ENCODE measurements around the gene PARP3. TPM values are rescaled to one million over a fixed set of nuclear protein-coding genes. Genes with fewer than 3 reads are reported as not detected.

The PARP3 gene
- total and polyA plus RNA-seq, 10 donors = 8.2 to 34.2 (median 24.7) TPM

DNA sequence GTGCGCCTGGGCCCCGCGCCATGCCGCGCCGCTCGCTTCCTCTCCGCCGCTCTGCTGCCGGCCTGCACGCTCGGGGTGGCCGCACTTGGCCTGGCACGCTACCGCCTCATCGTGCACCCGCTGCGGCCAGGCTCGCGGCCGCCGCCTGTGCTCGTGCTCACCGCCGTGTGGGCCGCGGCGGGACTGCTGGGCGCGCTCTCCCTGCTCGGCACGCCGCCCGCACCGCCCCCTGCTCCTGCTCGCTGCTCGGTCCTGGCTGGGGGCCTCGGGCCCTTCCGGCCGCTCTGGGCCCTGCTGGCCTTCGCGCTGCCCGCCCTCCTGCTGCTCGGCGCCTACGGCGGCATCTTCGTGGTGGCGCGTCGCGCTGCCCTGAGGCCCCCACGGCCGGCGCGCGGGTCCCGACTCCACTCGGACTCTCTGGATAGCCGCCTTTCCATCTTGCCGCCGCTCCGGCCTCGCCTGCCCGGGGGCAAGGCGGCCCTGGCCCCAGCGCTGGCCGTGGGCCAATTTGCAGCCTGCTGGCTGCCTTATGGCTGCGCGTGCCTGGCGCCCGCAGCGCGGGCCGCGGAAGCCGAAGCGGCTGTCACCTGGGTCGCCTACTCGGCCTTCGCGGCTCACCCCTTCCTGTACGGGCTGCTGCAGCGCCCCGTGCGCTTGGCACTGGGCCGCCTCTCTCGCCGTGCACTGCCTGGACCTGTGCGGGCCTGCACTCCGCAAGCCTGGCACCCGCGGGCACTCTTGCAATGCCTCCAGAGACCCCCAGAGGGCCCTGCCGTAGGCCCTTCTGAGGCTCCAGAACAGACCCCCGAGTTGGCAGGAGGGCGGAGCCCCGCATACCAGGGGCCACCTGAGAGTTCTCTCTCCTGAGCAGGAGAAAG lies 14.0 kb downstream of the PARP3 start:
- DNase-seq = no peak

DNA sequence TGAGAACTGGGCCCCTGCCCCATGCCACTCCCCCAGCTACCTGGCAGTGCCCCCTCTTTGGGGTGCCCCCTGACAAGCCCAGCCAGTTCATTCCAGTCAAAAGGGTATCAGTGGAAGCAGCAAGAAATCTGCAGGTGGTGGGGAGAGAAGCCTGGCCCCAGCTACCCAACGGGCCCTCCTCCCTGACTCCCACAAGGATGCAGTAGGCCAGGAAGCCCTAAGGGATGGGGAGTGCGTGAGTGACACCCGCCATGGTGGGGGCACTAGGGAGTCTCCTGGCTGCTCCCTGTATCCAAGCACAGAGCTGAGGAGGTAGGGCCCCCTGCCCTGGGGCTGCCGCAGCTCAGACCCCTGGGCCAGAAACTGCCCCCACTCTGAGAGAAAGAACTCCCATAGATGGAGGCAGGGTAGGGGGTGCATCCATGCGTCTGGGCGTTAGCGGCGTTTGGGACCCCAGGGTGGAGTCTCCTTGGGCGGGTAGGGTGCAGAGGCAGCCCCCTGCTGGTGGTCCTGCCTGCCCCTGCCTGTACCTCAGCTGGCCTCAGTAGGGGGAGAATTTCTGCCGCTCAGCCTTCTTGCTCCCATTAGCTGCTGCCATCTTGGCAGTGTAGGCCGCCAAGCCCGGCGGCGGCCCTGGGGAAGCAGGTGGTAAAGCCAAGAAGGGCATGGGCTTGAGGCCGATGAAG lies 15.5 kb downstream of the PARP3 start:
- intact Hi-C loops (cut with DNase I; ENCODE audit: low total_unique reads) = no loop called here
- DNase-seq = no peak
- Histone ChIP-seq H3K4me1 (peaks cover 6 to 58% (median 29%) of the 10 kb centered on the region in 6 donors), H3K9me3 (no peaks in the 10 kb centered on the region), H3K36me3 (peaks cover 0 to 34% (median 0%) of the 10 kb centered on the region in 6 donors), H3K27me3 (replicated peaks in 1 of 7) (peaks cover 0 to 46% (median 15%) of the 10 kb centered on the region in 7 donors), H3K27ac (no peak overlapping the region), H3K4me3 (no peak overlapping the region)
- TF ChIP-seq POLR2AphosphoS5 (IDR thresholded peaks at IDR 0.05) = no peak
- no peak for TF ChIP-seq POLR2A (IDR thresholded peaks at IDR 0.05)
- TF ChIP-seq, protein P1, sequence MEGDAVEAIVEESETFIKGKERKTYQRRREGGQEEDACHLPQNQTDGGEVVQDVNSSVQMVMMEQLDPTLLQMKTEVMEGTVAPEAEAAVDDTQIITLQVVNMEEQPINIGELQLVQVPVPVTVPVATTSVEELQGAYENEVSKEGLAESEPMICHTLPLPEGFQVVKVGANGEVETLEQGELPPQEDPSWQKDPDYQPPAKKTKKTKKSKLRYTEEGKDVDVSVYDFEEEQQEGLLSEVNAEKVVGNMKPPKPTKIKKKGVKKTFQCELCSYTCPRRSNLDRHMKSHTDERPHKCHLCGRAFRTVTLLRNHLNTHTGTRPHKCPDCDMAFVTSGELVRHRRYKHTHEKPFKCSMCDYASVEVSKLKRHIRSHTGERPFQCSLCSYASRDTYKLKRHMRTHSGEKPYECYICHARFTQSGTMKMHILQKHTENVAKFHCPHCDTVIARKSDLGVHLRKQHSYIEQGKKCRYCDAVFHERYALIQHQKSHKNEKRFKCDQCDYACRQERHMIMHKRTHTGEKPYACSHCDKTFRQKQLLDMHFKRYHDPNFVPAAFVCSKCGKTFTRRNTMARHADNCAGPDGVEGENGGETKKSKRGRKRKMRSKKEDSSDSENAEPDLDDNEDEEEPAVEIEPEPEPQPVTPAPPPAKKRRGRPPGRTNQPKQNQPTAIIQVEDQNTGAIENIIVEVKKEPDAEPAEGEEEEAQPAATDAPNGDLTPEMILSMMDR (IDR thresholded peaks at IDR 0.05 in 8 of 11, conservative IDR thresholded peaks at IDR 0.05 in 3 of 11) = no peak
- 90 to 96% (median 94%) methylated on average over 9 to 15 of the region's 15 CpGs for WGBS, 5 donors

More for the DNA sequence above, 14.0 kb downstream of the PARP3 start:
- intact Hi-C loops (cut with DNase I; ENCODE audit: low total_unique reads) = no loop called here
- Histone ChIP-seq H3K36me3 (peaks cover 0 to 34% (median 0%) of the 10 kb centered on the region in 6 donors), H3K27ac (peak overlapping the region in 6 of 8 donors; percentile 54 to 79 (median 70)), H3K27me3 (replicated peaks in 1 of 7) (peaks cover 0 to 46% (median 15%) of the 10 kb centered on the region in 7 donors), H3K9me3 (no peaks in the 10 kb centered on the region), H3K4me3 (peak overlapping the region; percentile 25 to 68 (median 38)), H3K4me1 (peaks cover 6 to 43% (median 22%) of the 10 kb centered on the region in 6 donors)
- TF ChIP-seq POLR2A (IDR thresholded peaks at IDR 0.05) (no peak), POLR2AphosphoS5 (IDR thresholded peaks at IDR 0.05) (peak; percentile 23 to 66 (median 56))
- TF ChIP-seq, protein P1 (IDR thresholded peaks at IDR 0.05 in 8 of 11, conservative IDR thresholded peaks at IDR 0.05 in 3 of 11) = peak in 8 of 11 experiments; percentile 26 to 55 (median 44)
- 3 to 7% (median 5%) methylated on average over 23 to 97 of the region's 97 CpGs for WGBS, 5 donors

DNA sequence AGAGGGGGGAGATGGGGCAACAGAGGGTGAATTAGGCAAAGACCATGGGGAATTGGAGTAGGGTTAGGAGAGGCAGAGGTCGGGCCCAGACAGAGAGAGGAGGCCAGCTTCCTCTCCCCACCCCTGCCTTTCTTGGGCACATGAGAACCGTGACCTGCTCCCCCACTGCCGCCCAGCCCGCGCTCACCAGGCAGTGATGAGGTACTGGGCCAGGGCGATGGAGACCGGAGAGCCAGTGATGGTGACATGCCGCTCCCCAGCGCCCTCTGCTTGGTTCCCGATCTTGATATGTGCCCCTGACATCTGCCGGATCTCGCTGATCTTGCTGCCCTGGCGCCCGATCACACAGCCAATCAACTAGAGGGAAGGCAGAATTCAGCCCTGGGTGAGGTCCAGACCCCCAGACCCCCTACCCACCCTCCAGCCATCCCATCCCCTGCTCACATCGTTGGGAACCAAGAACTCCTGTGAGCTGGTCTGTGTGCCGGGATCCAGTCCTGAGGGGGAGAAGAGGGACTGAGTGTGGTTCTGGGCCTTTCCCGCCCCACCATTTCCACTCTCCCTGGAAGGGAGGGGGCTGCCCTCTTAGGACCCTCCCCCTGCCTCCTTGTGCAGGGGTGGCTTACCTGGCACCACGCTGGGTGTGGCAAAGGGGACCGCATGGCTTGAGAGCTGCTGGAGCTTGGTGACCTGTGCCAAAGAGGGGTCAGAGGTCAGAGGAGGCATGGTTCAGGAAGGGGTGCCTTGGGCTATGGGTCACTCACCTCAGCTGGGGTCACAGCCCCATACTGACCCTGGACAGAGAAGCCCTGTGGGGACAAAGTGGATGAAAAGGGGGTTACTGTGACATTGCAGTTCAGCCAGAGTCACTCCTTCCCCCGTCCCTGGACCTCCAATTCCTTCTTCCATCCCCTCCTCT lies 16.7 kb downstream of the PARP3 start:
- no peak overlapping the region for H3K27ac ChIP-seq
- peaks cover 6 to 59% (median 27%) of the 10 kb centered on the region in 6 donors for H3K4me1 ChIP-seq
- TF ChIP-seq, protein P1 (IDR thresholded peaks at IDR 0.05 in 8 of 11, conservative IDR thresholded peaks at IDR 0.05 in 3 of 11) = no peak
- TF ChIP-seq POLR2AphosphoS5 (IDR thresholded peaks at IDR 0.05) (no peak), POLR2A (IDR thresholded peaks at IDR 0.05) (no peak)
- H3K4me3 ChIP-seq = no peak overlapping the region
- intact Hi-C loops (cut with DNase I; ENCODE audit: low total_unique reads) = no loop called here
- peaks cover 0 to 43% (median 15%) of the 10 kb centered on the region in 7 donors for H3K27me3 ChIP-seq (replicated peaks in 1 of 7)
- H3K36me3 ChIP-seq = peaks cover 0 to 34% (median 0%) of the 10 kb centered on the region in 6 donors
- WGBS, 5 donors = 94 to 96% (median 95%) methylated on average over 16 to 20 of the region's 20 CpGs
- DNase-seq = no peak
- H3K9me3 ChIP-seq = no peaks in the 10 kb centered on the region
